Measurements from ENCODE around the gene MAN1C1.

MAN1C1 gene

GRCh38 chr1:25641329-25641725 is 24.7 kb downstream of the MAN1C1 start:
- Histone ChIP-seq H3K4me2 (ENCODE audit: low read length) (peak overlapping the region; percentile 3), H3K27ac (no peak overlapping the region), H2AFZ (no peak overlapping the region), H3K4me1 (peaks cover 10% of the 10 kb centered on the region), H3K79me2 (no peaks in the 10 kb centered on the region), H3K9ac (no peak overlapping the region), H3K9me3 (ENCODE audit: control insufficient read depth, low read length) (no peaks in the 10 kb centered on the region), H3K36me3 (ENCODE audit: control insufficient read depth, insufficient read depth, low read length) (no peaks in the 10 kb centered on the region), H3K27me3 (ENCODE audit: control insufficient read depth, insufficient read depth, low read length) (no peaks in the 10 kb centered on the region), H3K4me3 (ENCODE audit: low read depth, low read length) (no peak overlapping the region)
- TF ChIP-seq, protein P1, sequence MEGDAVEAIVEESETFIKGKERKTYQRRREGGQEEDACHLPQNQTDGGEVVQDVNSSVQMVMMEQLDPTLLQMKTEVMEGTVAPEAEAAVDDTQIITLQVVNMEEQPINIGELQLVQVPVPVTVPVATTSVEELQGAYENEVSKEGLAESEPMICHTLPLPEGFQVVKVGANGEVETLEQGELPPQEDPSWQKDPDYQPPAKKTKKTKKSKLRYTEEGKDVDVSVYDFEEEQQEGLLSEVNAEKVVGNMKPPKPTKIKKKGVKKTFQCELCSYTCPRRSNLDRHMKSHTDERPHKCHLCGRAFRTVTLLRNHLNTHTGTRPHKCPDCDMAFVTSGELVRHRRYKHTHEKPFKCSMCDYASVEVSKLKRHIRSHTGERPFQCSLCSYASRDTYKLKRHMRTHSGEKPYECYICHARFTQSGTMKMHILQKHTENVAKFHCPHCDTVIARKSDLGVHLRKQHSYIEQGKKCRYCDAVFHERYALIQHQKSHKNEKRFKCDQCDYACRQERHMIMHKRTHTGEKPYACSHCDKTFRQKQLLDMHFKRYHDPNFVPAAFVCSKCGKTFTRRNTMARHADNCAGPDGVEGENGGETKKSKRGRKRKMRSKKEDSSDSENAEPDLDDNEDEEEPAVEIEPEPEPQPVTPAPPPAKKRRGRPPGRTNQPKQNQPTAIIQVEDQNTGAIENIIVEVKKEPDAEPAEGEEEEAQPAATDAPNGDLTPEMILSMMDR (IDR thresholded peaks at IDR 0.05): no peak

DNA sequence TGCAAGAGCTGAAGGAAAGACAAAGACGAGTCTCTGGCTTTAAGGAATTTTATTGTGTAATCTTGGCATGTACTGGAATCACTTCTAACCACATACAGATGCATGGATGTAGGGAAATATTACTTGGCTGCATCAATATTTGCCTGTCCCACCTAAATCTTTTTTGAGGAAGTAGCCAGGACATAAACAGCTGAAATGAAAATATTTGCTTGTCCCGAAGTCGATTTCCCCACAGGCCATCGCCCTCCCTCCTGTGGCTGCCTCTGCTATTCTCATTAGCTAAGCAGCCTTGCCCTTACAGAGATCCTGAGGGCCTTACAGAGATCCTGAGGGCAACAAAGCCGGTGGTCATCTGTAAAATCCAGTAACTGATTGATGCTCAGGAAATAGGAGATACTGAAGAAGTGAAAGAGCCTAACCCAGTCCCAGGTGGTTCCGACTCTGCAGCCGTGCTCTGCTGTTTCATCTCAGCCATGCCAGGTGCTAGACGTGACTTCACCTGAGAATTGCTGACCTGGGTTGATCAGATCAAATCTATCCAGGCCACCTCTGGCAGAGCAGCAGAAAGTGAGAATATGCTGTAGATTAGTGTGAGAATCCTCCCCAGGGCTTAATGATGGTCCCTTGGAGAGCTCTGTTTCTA is 25.5 kb downstream of the MAN1C1 start:
- H3K27me3 ChIP-seq (ENCODE audit: control insufficient read depth, insufficient read depth, low read length): no peaks in the 10 kb centered on the region
- peak overlapping the region; percentile 19 for H3K4me3 ChIP-seq (ENCODE audit: low read depth, low read length)
- H3K4me2 ChIP-seq (ENCODE audit: low read length): peak overlapping the region; percentile 3
- H3K27ac ChIP-seq: peak overlapping the region; percentile 45
- H3K36me3 ChIP-seq (ENCODE audit: control insufficient read depth, insufficient read depth, low read length): no peaks in the 10 kb centered on the region
- no peaks in the 10 kb centered on the region for H3K79me2 ChIP-seq
- H3K9me3 ChIP-seq (ENCODE audit: control insufficient read depth, low read length): no peaks in the 10 kb centered on the region
- peak overlapping the region; percentile 39 for H2AFZ ChIP-seq
- TF ChIP-seq, protein P1 (IDR thresholded peaks at IDR 0.05): no peak
- H3K9ac ChIP-seq: no peak overlapping the region
- H3K4me1 ChIP-seq: peaks cover 10% of the 10 kb centered on the region

GRCh38 chr1:25642574-25643108 is 26.1 kb downstream of the MAN1C1 start:
- TF ChIP-seq, protein P1 (IDR thresholded peaks at IDR 0.05): no peak
- Histone ChIP-seq H3K27me3 (ENCODE audit: control insufficient read depth, insufficient read depth, low read length) (no peaks in the 10 kb centered on the region), H3K4me3 (ENCODE audit: low read depth, low read length) (no peak overlapping the region), H2AFZ (no peak overlapping the region), H3K9me3 (ENCODE audit: control insufficient read depth, low read length) (no peaks in the 10 kb centered on the region), H3K4me2 (ENCODE audit: low read length) (peak overlapping the region; percentile 3), H3K9ac (no peak overlapping the region), H3K4me1 (peaks cover 10% of the 10 kb centered on the region), H3K27ac (peak overlapping the region; percentile 45), H3K79me2 (no peaks in the 10 kb centered on the region), H3K36me3 (ENCODE audit: control insufficient read depth, insufficient read depth, low read length) (no peaks in the 10 kb centered on the region)

DNA sequence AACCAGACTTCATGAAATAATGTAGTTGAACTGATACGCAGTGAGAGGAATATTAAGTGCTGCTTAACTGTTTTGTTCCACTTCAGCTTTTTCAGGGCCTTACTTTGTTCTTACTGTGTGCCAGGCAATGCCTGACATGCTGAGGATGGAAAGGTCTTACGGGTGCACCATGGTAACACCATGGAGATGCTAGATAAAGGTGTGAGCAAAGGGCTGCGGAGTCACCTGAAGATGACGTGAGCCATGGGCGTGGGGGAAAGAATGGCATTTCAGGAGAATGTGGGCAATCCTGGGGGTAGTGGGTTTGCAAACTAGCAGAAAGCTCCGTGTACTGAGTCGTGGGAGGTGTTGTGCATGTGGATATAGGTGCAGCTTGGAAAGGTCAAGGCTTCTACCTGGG is 27.3 kb downstream of the MAN1C1 start:
- no peak overlapping the region for H3K4me2 ChIP-seq (ENCODE audit: low read length)

More for the DNA sequence above, 27.3 kb downstream of the MAN1C1 start:
- Histone ChIP-seq H3K4me1 (peaks cover 10% of the 10 kb centered on the region), H2AFZ (no peak overlapping the region), H3K9me3 (ENCODE audit: control insufficient read depth, low read length) (no peaks in the 10 kb centered on the region), H3K4me3 (ENCODE audit: low read depth, low read length) (no peak overlapping the region), H3K79me2 (no peaks in the 10 kb centered on the region), H3K27ac (no peak overlapping the region), H3K9ac (no peak overlapping the region), H3K36me3 (ENCODE audit: control insufficient read depth, insufficient read depth, low read length) (no peaks in the 10 kb centered on the region), H3K27me3 (ENCODE audit: control insufficient read depth, insufficient read depth, low read length) (no peaks in the 10 kb centered on the region)
- TF ChIP-seq, protein P1 (IDR thresholded peaks at IDR 0.05): no peak

Measured in parathyroid adenoma (tissue), 2 donors.